ENCODE data around the gene CNOT2.
A peak's percentile ranks its signal among the peaks of the same experiment; 100 is the strongest.
"Not testable (repeated sequence)": the region's sequence is repeated elsewhere in the genome, so short reads cannot be mapped to it uniquely, and the experiment has no call there.

The CNOT2 gene

DNA sequence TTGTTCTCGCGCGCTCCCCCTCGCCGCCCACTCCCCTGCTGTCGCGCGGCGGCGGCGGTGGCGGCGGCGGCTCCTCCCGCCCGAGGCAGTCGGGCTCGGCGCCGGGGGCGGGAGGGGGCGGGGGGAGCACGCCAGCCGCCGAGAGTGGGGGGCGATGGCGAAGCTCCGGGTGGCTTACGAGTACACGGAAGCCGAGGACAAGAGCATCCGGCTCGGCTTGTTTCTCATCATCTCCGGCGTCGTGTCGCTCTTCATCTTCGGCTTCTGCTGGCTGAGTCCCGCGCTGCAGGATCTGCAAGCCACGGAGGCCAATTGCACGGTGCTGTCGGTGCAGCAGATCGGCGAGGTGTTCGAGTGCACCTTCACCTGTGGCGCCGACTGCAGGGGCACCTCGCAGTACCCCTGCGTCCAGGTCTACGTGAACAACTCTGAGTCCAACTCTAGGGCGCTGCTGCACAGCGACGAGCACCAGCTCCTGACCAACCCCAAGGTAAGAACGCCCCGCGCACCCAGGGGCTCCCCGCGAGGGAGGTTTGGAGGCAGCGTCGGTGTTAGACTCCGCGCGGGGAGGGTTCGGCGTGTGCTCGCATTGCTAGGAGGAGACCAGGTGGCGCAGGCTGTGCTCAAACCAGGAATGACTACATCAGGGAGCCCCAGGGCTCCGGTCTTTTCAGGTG is 123.5 kb downstream of the CNOT2 start:
- peak; percentile 53 to 56 for DNase-seq

GRCh38 chr12:70367258-70368141 is 124.3 kb downstream of the CNOT2 start:
- DNase-seq: no peak

DNA sequence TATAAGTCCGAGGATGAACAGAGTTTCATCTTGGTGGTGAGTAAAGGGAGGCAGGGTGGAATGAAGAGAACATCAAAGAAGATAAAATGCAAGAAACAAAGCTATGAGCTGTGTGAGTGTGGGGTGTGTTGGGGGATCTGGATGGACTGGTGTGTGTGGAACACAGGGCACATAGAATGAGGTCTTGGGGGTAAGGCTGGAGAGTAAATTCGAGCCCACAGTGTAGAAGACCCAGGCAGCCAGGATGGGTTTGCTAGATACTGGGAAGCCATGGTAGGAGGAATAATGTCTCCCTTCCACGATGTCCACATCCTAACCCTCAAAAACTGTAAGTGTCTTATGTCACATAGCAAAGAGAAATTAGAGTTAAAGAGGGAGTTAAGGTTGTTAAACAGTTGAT is 129.6 kb downstream of the CNOT2 start:
- no peak for DNase-seq

GRCh38 chr12:70379846-70380245 is 136.6 kb downstream of the CNOT2 start:
- no peak for DNase-seq

DNA sequence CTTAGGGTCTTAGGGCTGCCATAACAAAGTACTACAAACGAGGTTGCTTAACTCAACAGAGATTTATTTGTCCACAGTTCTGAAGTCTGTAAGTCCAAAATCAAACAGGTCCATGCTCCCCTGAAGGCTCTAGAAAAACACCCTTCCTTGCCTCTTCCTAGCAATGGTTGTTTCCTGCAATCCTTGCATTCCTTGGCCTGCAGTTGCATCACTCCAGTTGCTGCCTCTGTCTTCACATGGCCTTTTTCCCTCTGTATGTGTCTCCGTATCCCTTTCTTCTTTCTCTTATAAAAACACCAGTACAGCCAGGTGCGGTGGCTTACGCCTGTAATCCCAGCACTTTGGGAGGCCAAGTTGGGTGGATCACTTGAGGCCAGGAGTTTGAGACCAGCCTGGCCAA is 140.3 kb downstream of the CNOT2 start:
- no peak for DNase-seq

DNA sequence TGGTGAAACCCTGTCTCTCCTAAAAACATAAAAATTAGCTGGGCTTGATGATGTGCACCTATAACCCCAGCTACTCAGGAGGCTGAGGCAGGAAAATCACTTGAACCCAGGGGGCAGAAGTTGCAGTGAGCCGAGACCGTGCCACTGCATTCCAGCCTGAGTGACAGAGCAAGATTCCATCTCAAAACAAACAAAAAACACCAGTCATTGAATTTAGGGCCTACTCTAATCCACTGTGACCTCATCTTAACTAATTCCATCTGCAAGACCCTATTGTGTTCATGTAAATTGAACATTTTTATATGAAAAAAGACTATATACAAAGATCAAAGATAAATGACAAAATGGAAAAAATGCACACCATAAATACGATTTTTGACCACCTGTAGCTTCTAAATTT is 140.7 kb downstream of the CNOT2 start:
- DNase-seq: no peak

DNA sequence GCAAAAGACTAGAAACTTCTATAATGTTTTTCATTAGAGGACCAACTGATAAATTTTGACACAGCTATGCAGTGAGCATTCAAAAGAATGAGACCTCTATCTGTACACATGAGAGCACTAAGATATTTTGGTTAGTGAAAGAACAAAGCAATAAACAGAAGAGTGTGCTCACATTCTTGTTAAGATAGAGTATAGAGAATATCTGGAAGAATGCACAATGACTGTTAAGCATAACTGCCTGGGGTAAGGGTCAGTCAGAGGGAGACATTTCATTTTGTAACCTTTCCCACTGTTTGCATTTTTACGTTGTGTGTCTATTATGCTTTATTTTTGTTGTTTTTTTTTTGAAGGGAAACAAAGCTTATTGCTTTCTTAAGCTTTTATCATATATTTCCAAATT is 143.5 kb downstream of the CNOT2 start:
- DNase-seq: no peak

DNA sequence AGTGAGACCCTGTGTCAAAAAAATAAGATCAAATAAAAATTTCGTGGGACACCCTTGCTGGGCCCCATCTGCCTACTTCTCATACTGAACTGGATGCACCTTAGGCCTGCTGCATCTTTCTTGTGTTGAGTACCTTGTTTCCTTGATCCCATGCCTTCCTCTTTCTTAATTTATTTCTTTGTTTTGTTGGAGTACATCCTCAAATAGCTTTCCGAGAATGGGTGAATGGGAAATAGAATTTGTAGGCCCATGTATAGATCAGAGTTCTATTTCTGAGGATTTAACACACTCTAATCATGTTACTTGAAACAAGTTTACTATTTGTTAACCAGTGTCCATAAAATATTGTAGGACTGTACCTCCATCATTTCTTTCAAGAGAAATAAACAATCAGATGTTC is 146.4 kb downstream of the CNOT2 start:
- DNase-seq: no peak

DNA sequence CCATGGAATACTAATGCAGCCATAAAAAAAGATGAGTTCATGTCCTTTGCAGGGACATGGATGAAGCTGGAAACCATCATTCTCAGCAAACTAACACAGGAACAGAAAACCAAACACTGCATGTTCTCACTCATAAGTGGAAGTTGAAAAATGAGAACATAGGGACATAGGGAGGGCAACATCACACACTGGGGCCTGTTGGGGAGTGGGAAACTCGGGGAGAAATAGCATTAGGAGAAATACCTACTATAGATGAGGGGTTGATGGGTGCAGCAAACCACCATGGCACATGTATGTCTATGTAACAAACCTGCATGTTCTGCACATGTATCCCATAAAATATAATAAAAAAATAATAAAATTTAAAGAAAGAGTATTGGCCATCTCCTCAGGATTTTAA is 149.4 kb downstream of the CNOT2 start:
- not testable (repeated sequence) for DNase-seq

- DNase-seq: no peak
Measured at GRCh38 chr12:70393787-70394499, 150.7 kb downstream of the CNOT2 start.

- no peak for DNase-seq
Measured at GRCh38 chr12:70398002-70398401, 154.8 kb downstream of the CNOT2 start.

GRCh38 chr12:70398862-70399261 is 155.6 kb downstream of the CNOT2 start:
- no peak for DNase-seq

GRCh38 chr12:70399311-70399710 is 156.1 kb downstream of the CNOT2 start:
- no peak for DNase-seq

- no peak for DNase-seq
Measured at GRCh38 chr12:70400124-70400523, 156.9 kb downstream of the CNOT2 start.

GRCh38 chr12:70402597-70402996 is 159.4 kb downstream of the CNOT2 start:
- no peak for DNase-seq

DNA sequence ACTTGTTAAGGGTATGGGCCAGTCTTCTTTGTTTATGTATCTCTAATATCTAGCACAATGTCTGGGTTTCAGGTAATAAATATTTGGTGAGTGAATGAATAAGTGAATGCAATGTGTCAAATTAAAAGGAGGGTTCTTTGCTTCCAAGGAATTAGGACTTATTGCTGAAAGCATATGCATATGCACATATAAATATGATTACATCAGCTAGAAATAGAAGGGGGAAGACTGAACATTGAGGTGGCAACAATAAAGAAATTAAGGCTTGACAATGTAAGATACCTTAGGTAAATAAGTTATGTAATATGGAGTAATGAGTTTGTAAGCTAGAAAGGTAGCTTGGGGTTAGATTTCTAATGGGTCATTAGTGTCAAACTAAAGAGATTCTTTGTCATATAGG is 160.6 kb downstream of the CNOT2 start:
- DNase-seq: no peak
